HG03139 (cell line): ENCODE results near the gene SUGT1.

Experiments used
- ATAC-seq: cut with Tn5 transposase; IDR thresholded peaks from one replicate; pipeline ENCODE4 v1.9.1; 2021; ENCODE audit not compliant: unreplicated experiment

SUGT1 gene

DNA sequence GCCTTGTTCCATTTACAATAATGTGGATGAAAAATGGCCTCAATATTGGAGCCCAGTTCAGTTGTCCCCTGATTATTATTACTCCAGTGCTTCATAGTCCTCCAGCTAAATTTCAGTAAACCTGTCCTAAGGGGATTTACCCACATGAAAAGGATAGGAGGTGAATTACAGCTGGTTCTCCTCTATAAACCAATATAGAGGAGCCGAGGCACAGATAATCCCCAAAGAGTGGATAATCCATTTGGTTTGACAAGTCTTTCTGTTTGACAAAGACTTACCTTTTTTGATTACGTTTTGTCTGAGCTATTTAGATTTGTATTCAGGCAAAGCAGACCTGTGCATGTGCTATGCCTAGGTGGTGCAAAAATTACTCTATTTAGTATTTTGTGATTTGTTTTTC, 84.3 kb downstream of the SUGT1 start:
- no peak for ATAC-seq

DNA sequence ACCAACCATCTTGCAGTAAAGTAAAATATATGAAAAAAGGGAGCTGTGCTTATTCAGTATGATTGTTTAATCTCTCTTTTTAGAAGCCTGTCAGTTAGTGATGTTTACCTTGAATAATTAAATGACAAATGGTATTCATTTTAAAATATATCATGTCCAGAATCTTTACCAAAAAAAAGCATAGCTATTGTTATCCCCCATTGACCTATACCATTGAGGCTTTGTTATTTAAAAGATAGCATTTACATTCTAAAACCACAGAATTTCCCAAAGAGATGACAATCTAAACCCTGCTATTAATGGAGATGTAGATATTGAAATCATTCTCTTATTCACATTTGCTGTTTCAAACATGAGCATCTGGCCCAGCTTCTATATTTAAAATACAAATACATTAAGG, 84.8 kb downstream of the SUGT1 start:
- no peak for ATAC-seq

DNA sequence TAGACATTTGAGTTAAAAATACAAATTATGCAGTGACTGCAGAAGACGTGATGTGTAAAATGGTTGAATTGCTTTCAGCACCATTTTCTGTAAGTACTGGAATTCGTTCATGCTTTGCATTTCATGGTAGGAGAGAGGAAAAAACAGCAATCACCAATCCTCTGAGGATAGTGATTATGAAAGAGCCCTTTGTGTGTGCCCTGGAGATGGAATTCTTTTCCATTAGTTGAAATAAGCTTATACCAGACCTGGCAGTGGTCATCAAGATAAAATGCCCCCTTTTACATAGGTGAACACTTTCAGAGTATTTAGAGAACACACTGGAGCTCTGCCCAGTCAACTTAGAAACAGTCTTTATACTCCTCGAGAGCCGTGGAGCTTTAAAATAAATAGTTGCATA, 85.3 kb downstream of the SUGT1 start:
- ATAC-seq: no peak

DNA sequence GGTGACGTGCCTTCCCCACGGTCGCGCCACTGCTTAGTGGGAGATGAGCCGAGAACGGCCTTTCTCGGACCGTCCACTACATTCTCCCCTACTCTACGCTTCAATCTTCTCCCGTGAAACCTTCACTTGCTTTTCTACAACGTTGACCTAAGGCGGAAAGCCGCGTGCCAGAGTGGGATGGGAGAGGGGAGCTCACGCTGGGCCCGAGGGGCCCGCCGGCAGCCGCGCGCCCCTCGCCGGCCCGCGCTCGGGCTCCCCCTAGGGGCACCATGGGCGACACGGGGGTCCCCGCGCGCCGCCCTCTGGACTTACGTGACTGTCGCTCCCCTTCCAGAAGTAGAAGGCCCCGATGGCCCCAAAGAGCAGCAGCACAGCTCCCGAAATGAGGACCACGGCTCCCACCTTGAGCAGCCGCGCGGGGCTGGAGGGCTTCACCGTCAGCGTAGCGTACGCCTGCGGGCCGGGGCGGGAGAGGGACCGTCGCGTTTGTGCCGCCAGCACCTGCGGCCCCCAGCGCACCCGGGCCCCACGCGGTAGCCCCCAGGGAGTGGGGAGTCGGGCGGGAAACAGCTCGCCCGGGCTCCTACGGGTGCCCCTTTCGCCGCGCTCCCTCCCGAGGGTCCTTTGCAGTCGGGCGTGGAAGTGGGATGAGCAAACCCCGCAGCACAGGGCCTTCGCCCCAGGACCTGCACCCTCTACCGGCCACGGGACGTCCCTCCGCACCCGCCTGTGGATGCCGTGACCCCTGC, 86.3 kb downstream of the SUGT1 start:
- ATAC-seq: peak; percentile 68

DNA sequence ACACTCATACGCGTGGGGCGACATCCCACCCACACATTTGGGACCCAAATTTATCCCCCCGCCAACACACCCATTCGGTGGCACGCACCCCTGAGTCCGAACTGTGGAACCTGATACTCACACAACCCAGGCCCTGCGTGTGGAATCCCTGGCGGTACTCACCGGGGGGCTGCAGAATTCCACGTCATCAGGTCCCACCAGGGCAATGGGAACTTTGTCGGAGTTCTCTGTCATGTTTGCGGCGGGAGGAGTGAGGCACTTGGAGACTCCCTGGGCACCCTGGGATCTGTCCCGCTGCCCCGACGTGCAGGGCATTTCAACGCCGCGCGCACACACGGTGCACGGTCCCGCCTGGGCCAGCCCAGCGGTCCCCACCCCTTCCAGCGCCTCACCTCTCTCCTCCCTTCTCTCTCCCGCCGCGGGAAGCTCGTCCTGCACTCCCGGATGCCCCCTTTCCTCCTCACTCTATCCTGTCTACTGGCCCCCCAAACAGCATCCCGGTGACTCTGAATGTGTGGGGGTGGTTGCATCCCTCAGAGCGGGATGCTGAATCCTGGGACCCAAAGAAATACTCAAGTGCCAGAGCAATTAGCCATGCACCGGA, 86.9 kb downstream of the SUGT1 start, which contains the start of gene CNMD:
CNMD (minus strand) TSS at position 353 of the 604 bp plus-strand sequence; CDS start at position 234, 119 bp downstream.
- ATAC-seq: no peak

DNA sequence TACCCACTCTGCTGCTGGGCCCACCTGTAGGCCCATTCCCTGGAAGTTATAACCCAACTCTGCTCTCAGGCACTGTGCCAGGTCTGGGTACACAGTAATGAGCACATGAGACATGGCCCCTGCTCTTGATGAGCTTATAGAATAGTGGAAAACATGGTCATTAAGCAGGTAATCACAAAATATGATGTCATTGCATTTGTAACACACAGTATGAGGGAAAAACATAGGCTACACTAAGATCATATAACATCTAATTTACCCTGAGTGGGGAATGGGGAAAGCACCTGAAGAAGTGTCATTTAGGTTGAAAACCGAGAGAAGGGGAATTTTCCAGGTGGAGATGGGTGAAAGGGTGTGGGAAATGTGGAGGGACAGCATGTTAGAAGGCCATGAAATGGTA, 90.9 kb downstream of the SUGT1 start:
- ATAC-seq: no peak

DNA sequence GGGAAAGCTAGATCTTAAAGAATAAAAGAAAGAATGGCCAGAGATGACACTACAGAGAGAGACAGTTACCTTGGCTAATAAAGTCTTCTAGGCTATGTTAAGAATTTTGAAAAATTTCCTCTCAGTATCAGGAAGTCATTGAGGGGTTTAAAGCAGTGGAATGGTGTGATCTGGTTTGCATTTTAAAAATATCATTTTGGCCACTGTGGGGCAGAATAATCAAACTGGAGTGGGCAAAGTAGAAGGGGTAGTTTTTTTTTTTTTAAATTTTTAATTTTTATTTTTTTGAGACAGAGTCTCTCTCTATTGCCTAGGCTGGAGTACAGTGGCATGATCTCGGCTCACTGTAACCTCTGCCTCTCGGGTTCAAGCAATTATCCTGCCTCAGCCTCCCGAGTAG, 91.4 kb downstream of the SUGT1 start:
- no peak for ATAC-seq

DNA sequence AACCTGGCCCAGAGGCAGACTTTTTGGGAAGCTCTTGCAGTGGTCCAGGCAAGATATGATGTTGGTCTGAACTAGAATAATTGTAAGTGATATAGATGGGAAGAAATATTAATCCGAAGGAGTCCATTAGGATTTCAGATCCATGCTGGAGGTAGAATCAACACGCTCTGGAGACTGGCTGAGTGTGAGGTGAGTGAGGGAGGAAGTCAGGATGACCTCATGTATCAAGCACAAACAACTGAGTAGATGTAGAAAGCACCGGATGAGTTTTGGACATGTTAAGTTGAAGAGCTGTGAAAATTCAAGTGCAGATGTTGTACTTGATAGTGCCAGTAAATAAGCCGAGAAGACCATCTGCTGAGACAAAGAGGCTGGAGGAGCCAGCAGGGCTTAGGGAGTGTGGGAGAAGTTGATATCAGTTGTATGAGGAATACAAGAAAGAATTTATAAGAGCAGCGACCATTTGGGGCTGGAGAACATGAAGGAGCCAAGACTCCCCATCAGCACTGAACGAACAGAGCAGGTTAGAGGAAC, 92.3 kb downstream of the SUGT1 start:
- no peak for ATAC-seq

DNA sequence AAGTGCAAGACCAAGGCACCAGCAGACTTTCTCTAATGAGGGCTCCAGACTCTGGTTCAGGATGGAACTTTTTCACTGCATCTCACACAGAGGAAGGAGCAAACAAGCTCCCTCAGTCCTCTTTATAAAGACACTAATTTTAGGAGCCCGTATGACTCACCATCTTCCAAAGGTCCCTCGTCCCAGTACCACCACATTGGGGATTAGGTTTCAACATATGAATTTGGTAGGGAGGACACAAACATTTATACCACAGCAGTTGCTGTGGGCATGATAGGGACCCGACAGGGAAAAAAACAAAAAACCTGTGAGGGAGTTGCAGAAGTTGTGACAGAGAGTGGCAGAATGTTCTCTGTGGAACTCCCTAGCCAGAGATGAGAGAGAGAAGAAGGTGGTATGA, 93.5 kb downstream of the SUGT1 start:
- no peak for ATAC-seq

DNA sequence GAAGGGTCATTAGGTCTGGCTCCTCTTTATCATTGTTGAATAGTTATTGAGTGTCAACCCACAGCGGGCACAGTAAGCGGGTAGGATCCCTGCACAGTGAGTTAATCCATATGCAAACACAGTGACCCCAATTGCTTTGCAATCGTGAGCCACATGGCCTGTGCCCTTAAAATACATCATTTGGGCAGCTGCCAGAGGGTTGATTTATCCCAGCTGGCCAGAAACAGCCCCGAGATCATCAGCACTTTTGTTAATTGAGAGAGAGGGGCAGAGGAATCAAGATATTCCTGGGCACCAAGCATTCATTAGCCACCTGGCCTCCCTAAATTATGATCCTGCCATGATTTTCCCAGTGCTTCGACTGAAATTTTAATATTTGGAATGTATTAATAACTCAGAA, 96.8 kb downstream of the SUGT1 start:
- ATAC-seq: no peak
